Uterus (tissue), 4 donors: ENCODE measurements around the gene IRF8. TPM values are rescaled to one million over a fixed set of nuclear protein-coding genes. Genes with fewer than 3 reads are reported as not detected.

ENCODE experiments used
- DNase-seq, 2 donors: peaks; one replicate each; pipeline ENCODE4 v3.0.0-alpha.2; 2019 to 2020
- H3K27ac ChIP-seq, 2 donors: fragments of 200-600 bp; sonication (generic); 1 replicate in 1 of 2; 2 replicates in 1 of 2; pipeline ENCODE4 v1.5.1; 2016 to 2018
- H3K27me3 ChIP-seq, 2 donors: fragments of 200-600 bp; sonication (generic); one replicate each; pipeline ENCODE4 v1.5.1; 2018 to 2019; ENCODE audit warnings: control low read depth in 1 of 2
- H3K36me3 ChIP-seq, 2 donors: fragments of 200-600 bp; sonication (generic); one replicate each; pipeline ENCODE4 v1.5.1; 2019; ENCODE audit warnings: control low read depth in 1 of 2
- H3K4me1 ChIP-seq, 2 donors: fragments of 200-600 bp; sonication (generic); one replicate each; pipeline ENCODE4 v1.5.1; 2018 to 2019; ENCODE audit warnings: control low read depth in 1 of 2
- H3K4me3 ChIP-seq, 2 donors: fragments of 200-600 bp; sonication (generic); 1 replicate in 1 of 2; 2 replicates in 1 of 2; pipeline ENCODE4 v1.5.1; 2018 to 2019; ENCODE audit warnings: mild to moderate bottlenecking in 1 of 2
- H3K9me3 ChIP-seq, 2 donors: fragments of 200-600 bp; sonication (generic); one replicate each; pipeline ENCODE4 v1.5.1; 2019; ENCODE audit warnings: control low read depth in 1 of 2
- POLR2A ChIP-seq, 2 donors: fragments of 450-650 bp; IDR thresholded peaks; one replicate each; pipeline ENCODE4 v1.6.1; 2016; ENCODE audit warnings: antibody characterized with exemption in 2 of 2, mild to moderate bottlenecking in 1 of 2, moderate library complexity in 1 of 2
- intact Hi-C: fragments of 100-400 bp; cut with DNase I; formaldehyde crosslinking; loops from one replicate; pipeline ENCODE4 v1.15.1; 2023; ENCODE audit warnings: low total_unique reads
- microRNA-seq: library from miRNA; unstranded; fragments of <30 nt; microRNA quantifications from one replicate; pipeline ENCODE4, GENCODE V29; 2016; ENCODE audit warnings: borderline microRNAs expressed, borderline replicate concordance
- small RNA-seq: library from RNA; depleted of rRNA; stranded (forward); fragments of <200 nt; gene quantifications from one replicate; pipeline ENCODE3, GENCODE V24; 2016
- total RNA-seq, 4 donors: library from RNA; depleted of rRNA in 3 of 4; stranded (reverse); fragments of >200 nt in 3 of 4; gene quantifications; one replicate each; pipeline versions ENCODE4 v1.1.0 to v1.2.4, GENCODE V29; 2014 to 2023
- TF ChIP-seq, protein P1 (sequence below), 4 experiments: fragments of 200-600 bp in 2 of 4; fragments of 450-650 bp in 2 of 4; sonication (generic) in 2 of 4; IDR thresholded peaks; one replicate each; pipeline ENCODE4 v1.5.1; 2016 to 2019; ENCODE audit warnings: antibody characterized with exemption in 4 of 4, mild to moderate bottlenecking in 2 of 4, moderate library complexity in 1 of 4
- donor health status: DM: yes; HTN: yes; CAD: no.

Gene IRF8
- total RNA-seq, 4 donors from 2014 or later, result 3.7 to 17.3 (median 3.8) TPM; not detected in 1

DNA sequence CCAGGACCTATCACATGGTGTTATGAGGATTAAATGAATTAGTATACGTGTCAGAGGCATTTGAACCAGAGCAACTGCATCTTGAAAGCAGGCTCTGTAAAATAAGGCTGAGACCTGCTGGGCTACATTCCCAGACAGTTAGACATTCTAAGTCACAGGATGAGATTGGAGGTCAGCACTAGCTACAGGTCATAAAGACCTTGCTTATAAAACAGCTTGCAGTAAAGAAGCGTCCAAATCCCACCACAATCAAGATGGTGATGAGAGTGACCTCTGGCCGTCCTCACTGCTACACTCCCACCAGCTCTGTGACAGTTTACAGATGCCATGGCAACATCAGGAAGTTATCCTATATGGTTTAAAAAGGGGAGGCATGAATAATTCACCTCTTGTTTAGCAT, 71.8 kb downstream of the IRF8 start:
- H3K36me3 ChIP-seq, result no peaks in the 10 kb centered on the region
- no peaks in the 10 kb centered on the region for H3K9me3 ChIP-seq
- H3K4me3 ChIP-seq, result no peak overlapping the region
- H3K27me3 ChIP-seq, result no peaks in the 10 kb centered on the region
- no peak for DNase-seq
- no peaks in the 10 kb centered on the region for H3K4me1 ChIP-seq
- intact Hi-C loops, result no loop called here
- no peak for TF ChIP-seq POLR2A (IDR thresholded peaks at IDR 0.05)
- TF ChIP-seq, protein P1, sequence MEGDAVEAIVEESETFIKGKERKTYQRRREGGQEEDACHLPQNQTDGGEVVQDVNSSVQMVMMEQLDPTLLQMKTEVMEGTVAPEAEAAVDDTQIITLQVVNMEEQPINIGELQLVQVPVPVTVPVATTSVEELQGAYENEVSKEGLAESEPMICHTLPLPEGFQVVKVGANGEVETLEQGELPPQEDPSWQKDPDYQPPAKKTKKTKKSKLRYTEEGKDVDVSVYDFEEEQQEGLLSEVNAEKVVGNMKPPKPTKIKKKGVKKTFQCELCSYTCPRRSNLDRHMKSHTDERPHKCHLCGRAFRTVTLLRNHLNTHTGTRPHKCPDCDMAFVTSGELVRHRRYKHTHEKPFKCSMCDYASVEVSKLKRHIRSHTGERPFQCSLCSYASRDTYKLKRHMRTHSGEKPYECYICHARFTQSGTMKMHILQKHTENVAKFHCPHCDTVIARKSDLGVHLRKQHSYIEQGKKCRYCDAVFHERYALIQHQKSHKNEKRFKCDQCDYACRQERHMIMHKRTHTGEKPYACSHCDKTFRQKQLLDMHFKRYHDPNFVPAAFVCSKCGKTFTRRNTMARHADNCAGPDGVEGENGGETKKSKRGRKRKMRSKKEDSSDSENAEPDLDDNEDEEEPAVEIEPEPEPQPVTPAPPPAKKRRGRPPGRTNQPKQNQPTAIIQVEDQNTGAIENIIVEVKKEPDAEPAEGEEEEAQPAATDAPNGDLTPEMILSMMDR (IDR thresholded peaks at IDR 0.05), result no peak
- H3K27ac ChIP-seq, result no peak overlapping the region

Small RNA genes lying within 50 kb of the gene (microRNA-seq; reads per million reads assigned to microRNA genes)
- gene MIR6774, result not detected

Small RNA genes lying within 50 kb of the gene (small RNA-seq; reads per million reads assigned to genes)
- not detected for gene MIR6774

Other genes starting within 250 kb of the IRF8 start
- gene GINS2, start 210.2 kb upstream of the IRF8 start, total RNA-seq, result 10 to 100 TPM in 1 of 4 donors, 1 to 10 TPM in 1, not detected in 2; 2.0 to 10.4 TPM
- gene C16orf74, start 148.1 kb upstream of the IRF8 start, total RNA-seq, result 1 to 10 TPM in 2 of 4 donors, not detected in 2; 2.5 to 6.4 TPM
- 10 to 100 TPM; 11.8 to 26.6 (median 16.7) TPM for gene EMC8, start 99.6 kb upstream of the IRF8 start, total RNA-seq
- gene COX4I1, start 99.5 kb upstream of the IRF8 start, total RNA-seq, result 100 to 1,000 TPM; 199 to 836 (median 287) TPM